CD4-positive, alpha-beta T cell (primary cell): ENCODE results near the gene CSHL1. TPM values are rescaled to one million over a fixed set of nuclear protein-coding genes. Genes with fewer than 3 reads are reported as not detected.

ENCODE experiments used
- ATAC-seq: fragments of 200-7000 bp; cut with Tn5 transposase; one replicate; pipeline ENCODE4 v1.10.0; 2022; ENCODE audit warnings: mild to moderate bottlenecking; ENCODE audit not compliant: poor library complexity
- CTCF ChIA-PET: fragments of 350-600 bp; sonication (Branson Sonifier 250); formaldehyde crosslinking; loops from one replicate; lab custom pipeline; 2021; ENCODE audit warnings: antibody characterized with exemption, inconsistent platforms; lab: Charles Lee
- POLR2A ChIA-PET: fragments of 350-600 bp; sonication (Branson Sonifier 250); formaldehyde crosslinking; loops from one replicate; lab custom pipeline; 2021; ENCODE audit warnings: antibody characterized with exemption, inconsistent platforms; lab: Charles Lee
- DNase-seq, 14 experiments: peaks; one replicate each; pipeline ENCODE4 v3.0.0-alpha.2; 2013 to 2020; ENCODE audit warnings: mixed read lengths in 2 of 14
- H3K27ac ChIP-seq, 2 donors: one replicate each; pipeline versions ENCODE4 v1.5.1 to v1.7.0; 2013; ENCODE audit warnings: low read length in 2 of 2, low read depth in 1 of 2, mild to moderate bottlenecking in 1 of 2
- H3K27me3 ChIP-seq, 2 experiments: 1 replicate in 1 of 2; 2 replicates in 1 of 2; pipeline versions ENCODE4 v1.6.1 to v1.7.0; 2013; ENCODE audit warnings: low read length in 2 of 2, control low read depth in 1 of 2, mild to moderate bottlenecking in 1 of 2, moderate library complexity in 1 of 2; ENCODE audit not compliant: insufficient read depth in 2 of 2, control insufficient read depth in 1 of 2
- H3K36me3 ChIP-seq: one replicate; pipeline ENCODE4 v1.6.1; 2013; ENCODE audit warnings: low read length, control low read depth; ENCODE audit not compliant: insufficient read depth
- H3K4me1 ChIP-seq: one replicate; pipeline ENCODE4 v1.6.1; 2013; ENCODE audit warnings: low read length, control low read depth; ENCODE audit not compliant: insufficient read depth
- H3K4me3 ChIP-seq: one replicate; pipeline ENCODE4 v1.5.1; 2013; ENCODE audit warnings: mild to moderate bottlenecking, low read length, moderate library complexity
- H3K9me3 ChIP-seq, 2 experiments: 1 replicate in 1 of 2; 2 replicates in 1 of 2; pipeline versions ENCODE4 v1.6.1 to v1.7.0; 2013; ENCODE audit warnings: low read length in 2 of 2, mild to moderate bottlenecking in 2 of 2, control low read depth in 1 of 2, moderate library complexity in 1 of 2; ENCODE audit not compliant: control insufficient read depth in 1 of 2, insufficient read depth in 1 of 2
- H3K27ac Mint-ChIP-seq: one replicate; pipeline ENCODE4 v1.8.0; 2020; ENCODE audit warnings: mixed read lengths
- H3K27me3 Mint-ChIP-seq: one replicate; pipeline ENCODE4 v1.8.0; 2021; ENCODE audit warnings: mixed read lengths
- H3K36me3 Mint-ChIP-seq: one replicate; pipeline ENCODE4 v1.8.0; 2021; ENCODE audit warnings: low read depth, mixed read lengths
- H3K4me1 Mint-ChIP-seq: one replicate; pipeline ENCODE4 v1.8.0; 2021; ENCODE audit warnings: low read depth, mixed read lengths
- H3K4me3 Mint-ChIP-seq: one replicate; pipeline ENCODE4 v1.8.0; 2020; ENCODE audit warnings: mild to moderate bottlenecking, mixed read lengths
- H3K9me3 Mint-ChIP-seq: one replicate; pipeline ENCODE4 v1.8.0; 2020; ENCODE audit warnings: mixed read lengths
- intact Hi-C, 2 experiments: fragments of 100-400 bp; cut with DNase I in 1 of 2; cut with micrococcal nuclease in 1 of 2; formaldehyde crosslinking; loops; one replicate each; pipeline versions ENCODE4 v1.15.1 to v1.9.0; 2023 to 2025; cut with DNase I, micrococcal nuclease
- polyA plus RNA-seq, 2 donors: library from polyadenylated mRNA; unstranded; fragments of 120-200 nt; gene quantifications; one replicate each; pipeline ENCODE4 v1.2.1, GENCODE V29; 2013
- total RNA-seq, 174 experiments: library from RNA in 2 of 174; stranded (reverse) in 2 of 174; gene quantifications; one replicate each; pipeline ENCODE4 v1.2.3 and lab custom pipeline; 2021 to 2026
- TF ChIP-seq, protein P1 (sequence below): fragments of 200-600 bp; IDR thresholded peaks from one replicate; pipeline ENCODE4 v1.8.0; 2022; ENCODE audit warnings: antibody characterized with exemption, mild to moderate bottlenecking

Gene CSHL1
- total RNA-seq (not detected), total RNA-seq (lab: John Stamatoyannopoulos, UW) (0 to 0.06 (median 0) reads per million in 172 experiments)
- not detected for polyA plus RNA-seq (2013, experiment 1 of 2)
- not detected for polyA plus RNA-seq (2013, experiment 2 of 2)

DNA sequence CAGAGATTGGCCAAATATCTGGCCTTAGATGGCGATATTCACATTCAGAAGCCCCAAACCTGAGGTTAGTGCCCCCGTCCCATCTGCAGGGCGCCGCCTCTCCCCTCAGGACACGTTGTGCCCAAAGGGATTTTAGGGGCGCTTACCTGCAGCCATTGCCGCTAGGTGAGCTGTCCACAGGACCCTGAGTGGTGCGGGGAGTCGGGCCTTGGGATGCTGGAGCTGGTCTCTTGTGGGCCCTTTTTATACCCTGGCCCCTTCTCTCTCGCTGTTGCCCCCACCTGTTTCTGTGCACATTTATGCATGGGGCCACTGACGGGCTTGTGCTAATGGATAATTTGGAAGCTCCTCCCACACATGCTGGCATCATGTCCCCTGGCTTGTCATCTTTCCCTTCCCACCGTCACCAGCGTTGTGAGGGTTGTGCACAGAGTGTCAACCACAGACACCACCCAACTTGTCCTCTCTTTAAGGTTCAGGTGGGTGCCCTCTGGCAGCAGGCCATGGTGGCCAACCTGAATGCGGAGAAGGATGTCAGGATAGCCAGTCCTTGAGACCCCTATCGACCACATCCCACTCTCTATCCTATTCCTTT lies at the start of gene CSHL1:
Gene CSHL1 (minus strand): TSS at position 218 of the 595 bp plus-strand sequence. CDS start 62 bp downstream, at position 156.
- Mint-ChIP-seq H3K27me3 (no peaks in the 10 kb centered on the region), H3K4me3 (no peak within 1 kb of the TSS), H3K27ac (no peak within 1 kb of the TSS), H3K4me1 (no peaks in the 10 kb centered on the region), H3K9me3 (no peaks in the 10 kb centered on the region), H3K36me3 (no peaks in the 10 kb centered on the region)
- no peaks in the 10 kb centered on the region for H3K27me3 ChIP-seq
- intact Hi-C loops: loop anchor here in 1 of 2 experiments (2.0 to 5.0 kb wide), 2 partner anchors 224 to 371 kb away; no protein-coding TSS in a partner anchor
- peaks cover 9% of the 10 kb centered on the region for H3K4me1 ChIP-seq
- H3K36me3 ChIP-seq: no peaks in the 10 kb centered on the region
- CTCF ChIA-PET: interaction anchor here (0.5 to 1.5 kb wide), 6 partner anchors 8 to 223 kb away, joined by 3 to 6 read pairs (median 4); no protein-coding TSS in a partner anchor
- no peak within 1 kb of the TSS for H3K4me3 ChIP-seq
- no peak for ATAC-seq
- H3K9me3 ChIP-seq: no peaks in the 10 kb centered on the region
- H3K27ac ChIP-seq: no peak within 1 kb of the TSS
- POLR2A ChIA-PET: no interaction called here
- TF ChIP-seq, protein P1, sequence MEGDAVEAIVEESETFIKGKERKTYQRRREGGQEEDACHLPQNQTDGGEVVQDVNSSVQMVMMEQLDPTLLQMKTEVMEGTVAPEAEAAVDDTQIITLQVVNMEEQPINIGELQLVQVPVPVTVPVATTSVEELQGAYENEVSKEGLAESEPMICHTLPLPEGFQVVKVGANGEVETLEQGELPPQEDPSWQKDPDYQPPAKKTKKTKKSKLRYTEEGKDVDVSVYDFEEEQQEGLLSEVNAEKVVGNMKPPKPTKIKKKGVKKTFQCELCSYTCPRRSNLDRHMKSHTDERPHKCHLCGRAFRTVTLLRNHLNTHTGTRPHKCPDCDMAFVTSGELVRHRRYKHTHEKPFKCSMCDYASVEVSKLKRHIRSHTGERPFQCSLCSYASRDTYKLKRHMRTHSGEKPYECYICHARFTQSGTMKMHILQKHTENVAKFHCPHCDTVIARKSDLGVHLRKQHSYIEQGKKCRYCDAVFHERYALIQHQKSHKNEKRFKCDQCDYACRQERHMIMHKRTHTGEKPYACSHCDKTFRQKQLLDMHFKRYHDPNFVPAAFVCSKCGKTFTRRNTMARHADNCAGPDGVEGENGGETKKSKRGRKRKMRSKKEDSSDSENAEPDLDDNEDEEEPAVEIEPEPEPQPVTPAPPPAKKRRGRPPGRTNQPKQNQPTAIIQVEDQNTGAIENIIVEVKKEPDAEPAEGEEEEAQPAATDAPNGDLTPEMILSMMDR: no peak
- DNase-seq: no peak

DNA sequence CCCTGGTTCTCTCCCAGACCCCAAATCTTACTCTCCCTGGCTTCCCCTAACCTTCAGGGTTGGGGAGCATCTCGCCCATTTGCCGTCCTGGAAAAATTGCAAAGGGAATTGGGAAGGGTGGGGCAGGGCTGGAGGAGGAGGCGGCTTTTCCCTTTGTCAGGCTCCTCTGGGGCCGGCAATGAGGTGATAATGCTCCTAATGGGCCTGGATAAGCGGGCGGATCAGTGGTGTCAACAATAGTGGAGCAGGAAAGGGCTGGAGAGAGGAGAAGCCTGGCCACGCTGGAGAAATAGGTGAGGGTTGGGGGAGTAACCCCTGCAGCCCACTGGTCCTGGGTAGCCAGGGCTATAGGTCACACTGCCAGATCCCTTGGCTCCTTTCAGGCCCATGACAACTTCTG lies 49.4 kb upstream of the CSHL1 start:
- H3K4me3 ChIP-seq: no peak overlapping the region
- H3K27ac ChIP-seq: no peak overlapping the region
- no peak for DNase-seq
- no peaks in the 10 kb centered on the region for H3K27me3 ChIP-seq
- no peak for ATAC-seq
- ChIA-PET POLR2A (no interaction called here), CTCF (no interaction called here)
- no peak overlapping the region for H3K4me3 Mint-ChIP-seq
- no peaks in the 10 kb centered on the region for H3K9me3 Mint-ChIP-seq
- H3K4me1 ChIP-seq: peaks cover 5% of the 10 kb centered on the region
- no peak overlapping the region for H3K27ac Mint-ChIP-seq
- intact Hi-C loops: loop anchor here in 1 of 2 experiments (2.0 kb wide), 1 partner anchor 18 kb away; no protein-coding TSS in a partner anchor
- TF ChIP-seq, protein P1: no peak
- H3K36me3 ChIP-seq: no peaks in the 10 kb centered on the region
- no peaks in the 10 kb centered on the region for H3K27me3 Mint-ChIP-seq
- no peaks in the 10 kb centered on the region for H3K9me3 ChIP-seq
- H3K4me1 Mint-ChIP-seq: peaks cover 12% of the 10 kb centered on the region
- no peaks in the 10 kb centered on the region for H3K36me3 Mint-ChIP-seq

DNA sequence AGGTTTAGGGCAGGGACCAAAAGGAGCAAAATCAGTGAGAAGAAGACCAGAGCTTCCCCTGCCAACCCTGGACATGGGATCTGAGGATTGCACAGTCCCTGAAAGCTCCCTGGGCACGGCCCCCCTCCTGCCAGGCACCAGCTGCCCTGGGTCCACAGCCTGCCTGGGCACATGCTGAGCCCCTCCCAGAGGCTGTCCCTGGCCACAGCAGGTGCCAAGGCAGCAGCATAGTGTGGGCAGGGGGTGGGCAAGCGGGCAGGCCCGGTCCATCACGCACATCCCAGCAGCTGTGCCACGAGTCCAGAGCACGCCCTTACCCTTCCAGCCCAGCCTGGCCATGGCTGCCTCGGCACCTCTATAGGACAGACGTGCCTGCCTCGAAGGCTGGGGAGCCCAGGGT lies 48.9 kb upstream of the CSHL1 start:
- H3K36me3 Mint-ChIP-seq: no peaks in the 10 kb centered on the region
- no peaks in the 10 kb centered on the region for H3K36me3 ChIP-seq
- H3K4me3 ChIP-seq: no peak overlapping the region
- peaks cover 5% of the 10 kb centered on the region for H3K4me1 ChIP-seq
- no peaks in the 10 kb centered on the region for H3K27me3 Mint-ChIP-seq
- ChIA-PET POLR2A (no interaction called here), CTCF (no interaction called here)
- TF ChIP-seq, protein P1: no peak
- peaks cover 16% of the 10 kb centered on the region for H3K4me1 Mint-ChIP-seq
- H3K27ac ChIP-seq: no peak overlapping the region
- intact Hi-C loops: loop anchor here in 1 of 2 experiments (2.0 kb wide), 1 partner anchor 19 kb away; no protein-coding TSS in a partner anchor
- H3K4me3 Mint-ChIP-seq: no peak overlapping the region
- H3K9me3 Mint-ChIP-seq: no peaks in the 10 kb centered on the region
- no peaks in the 10 kb centered on the region for H3K9me3 ChIP-seq
- no peak overlapping the region for H3K27ac Mint-ChIP-seq
- DNase-seq (no peak), ATAC-seq (no peak)
- H3K27me3 ChIP-seq: no peaks in the 10 kb centered on the region
